GM21528 (cell line): Measurements from ENCODE around the gene CCDC110.
"Not testable (repeated sequence)": the region's sequence is repeated elsewhere in the genome, so short reads cannot be mapped to it uniquely, and the experiment has no call there.

Source experiments
- ATAC-seq: cut with Tn5 transposase; IDR thresholded peaks from one replicate; pipeline ENCODE4 v1.9.1; 2021; ENCODE audit warnings: mild to moderate bottlenecking, moderate library complexity; ENCODE audit not compliant: unreplicated experiment, low FRiP score

Gene CCDC110

GRCh38 chr4:185471235-185472102 is at the start of gene CCDC110:
Gene CCDC110 (minus strand): TSS chr4:185471733. CDS start chr4:185471683, 50 bp downstream.
- peak; percentile 91 for ATAC-seq

GRCh38 chr4:185520119-185520518 is 48.6 kb upstream of the CCDC110 start:
- no peak for ATAC-seq

- no peak for ATAC-seq
Observed at GRCh38 chr4:185518494-185518893, 47.0 kb upstream of the CCDC110 start.

- no peak for ATAC-seq
Observed at GRCh38 chr4:185518069-185518468, 46.5 kb upstream of the CCDC110 start.

GRCh38 chr4:185515248-185515647 is 43.7 kb upstream of the CCDC110 start:
- ATAC-seq: no peak

- no peak for ATAC-seq
Observed at GRCh38 chr4:185514182-185514697, 42.7 kb upstream of the CCDC110 start.

GRCh38 chr4:185513489-185514181 is 42.1 kb upstream of the CCDC110 start:
- no peak for ATAC-seq

GRCh38 chr4:185512516-185512915 is 41.0 kb upstream of the CCDC110 start:
- no peak for ATAC-seq

- ATAC-seq: not testable (repeated sequence)
Observed at GRCh38 chr4:185511243-185511642, 39.7 kb upstream of the CCDC110 start.

- ATAC-seq: no peak
Observed at GRCh38 chr4:185510806-185511205, 39.3 kb upstream of the CCDC110 start.

GRCh38 chr4:185508181-185508580 is 36.6 kb upstream of the CCDC110 start:
- no peak for ATAC-seq

- ATAC-seq: no peak
Observed at GRCh38 chr4:185506422-185506821, 34.9 kb upstream of the CCDC110 start.

- no peak for ATAC-seq
Observed at GRCh38 chr4:185504098-185505047, 32.8 kb upstream of the CCDC110 start.

GRCh38 chr4:185502386-185502785 is 30.9 kb upstream of the CCDC110 start:
- no peak for ATAC-seq

GRCh38 chr4:185500576-185500975 is 29.0 kb upstream of the CCDC110 start:
- no peak for ATAC-seq

GRCh38 chr4:185500035-185500434 is 28.5 kb upstream of the CCDC110 start:
- no peak for ATAC-seq

GRCh38 chr4:185488650-185489049 is 17.1 kb upstream of the CCDC110 start:
- ATAC-seq: no peak

GRCh38 chr4:185481401-185481800 is 9.9 kb upstream of the CCDC110 start:
- no peak for ATAC-seq

- ATAC-seq: peak; percentile 31
Observed at GRCh38 chr4:185480016-185480732, 8.6 kb upstream of the CCDC110 start.

GRCh38 chr4:185479507-185479971 is 8.0 kb upstream of the CCDC110 start:
- peak; percentile 90 for ATAC-seq
